Measurements from ENCODE around the gene ARL15.

DNA sequence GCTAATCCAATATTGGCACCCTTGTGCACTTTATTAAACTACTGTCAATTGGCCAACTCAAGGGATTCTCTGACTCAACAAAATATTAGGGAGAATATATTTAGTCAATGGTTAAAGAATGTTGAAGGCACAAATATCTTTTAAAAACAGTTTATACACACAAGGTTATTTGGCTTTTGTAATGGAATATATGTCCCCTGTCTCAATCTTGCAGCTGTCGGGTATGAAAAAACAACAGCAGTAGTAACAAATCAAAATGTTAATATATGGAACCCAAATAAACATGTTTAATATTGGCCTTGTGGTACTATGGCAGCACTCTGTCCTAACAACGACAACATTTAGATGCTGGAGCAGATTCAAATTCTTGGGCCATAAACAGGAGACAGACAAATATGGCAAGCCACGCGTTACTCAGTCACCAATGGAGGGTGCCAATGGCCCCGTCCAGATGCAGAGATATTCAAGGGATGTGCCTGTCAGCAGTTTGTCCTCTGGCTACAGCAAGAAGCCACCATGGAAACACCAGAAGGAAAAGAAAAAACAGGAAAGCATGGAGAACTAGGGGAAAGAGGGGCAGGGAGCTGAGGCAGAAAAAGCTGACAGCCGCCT is 408.0 kb downstream of the ARL15 start:
- TF ChIP-seq, protein P1, sequence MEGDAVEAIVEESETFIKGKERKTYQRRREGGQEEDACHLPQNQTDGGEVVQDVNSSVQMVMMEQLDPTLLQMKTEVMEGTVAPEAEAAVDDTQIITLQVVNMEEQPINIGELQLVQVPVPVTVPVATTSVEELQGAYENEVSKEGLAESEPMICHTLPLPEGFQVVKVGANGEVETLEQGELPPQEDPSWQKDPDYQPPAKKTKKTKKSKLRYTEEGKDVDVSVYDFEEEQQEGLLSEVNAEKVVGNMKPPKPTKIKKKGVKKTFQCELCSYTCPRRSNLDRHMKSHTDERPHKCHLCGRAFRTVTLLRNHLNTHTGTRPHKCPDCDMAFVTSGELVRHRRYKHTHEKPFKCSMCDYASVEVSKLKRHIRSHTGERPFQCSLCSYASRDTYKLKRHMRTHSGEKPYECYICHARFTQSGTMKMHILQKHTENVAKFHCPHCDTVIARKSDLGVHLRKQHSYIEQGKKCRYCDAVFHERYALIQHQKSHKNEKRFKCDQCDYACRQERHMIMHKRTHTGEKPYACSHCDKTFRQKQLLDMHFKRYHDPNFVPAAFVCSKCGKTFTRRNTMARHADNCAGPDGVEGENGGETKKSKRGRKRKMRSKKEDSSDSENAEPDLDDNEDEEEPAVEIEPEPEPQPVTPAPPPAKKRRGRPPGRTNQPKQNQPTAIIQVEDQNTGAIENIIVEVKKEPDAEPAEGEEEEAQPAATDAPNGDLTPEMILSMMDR (IDR thresholded peaks at IDR 0.05) = no peak
- no peak for TF ChIP-seq POLR2A (IDR thresholded peaks at IDR 0.05)
